ENCODE measurements around the gene FIP1L1.

Gene FIP1L1

DNA sequence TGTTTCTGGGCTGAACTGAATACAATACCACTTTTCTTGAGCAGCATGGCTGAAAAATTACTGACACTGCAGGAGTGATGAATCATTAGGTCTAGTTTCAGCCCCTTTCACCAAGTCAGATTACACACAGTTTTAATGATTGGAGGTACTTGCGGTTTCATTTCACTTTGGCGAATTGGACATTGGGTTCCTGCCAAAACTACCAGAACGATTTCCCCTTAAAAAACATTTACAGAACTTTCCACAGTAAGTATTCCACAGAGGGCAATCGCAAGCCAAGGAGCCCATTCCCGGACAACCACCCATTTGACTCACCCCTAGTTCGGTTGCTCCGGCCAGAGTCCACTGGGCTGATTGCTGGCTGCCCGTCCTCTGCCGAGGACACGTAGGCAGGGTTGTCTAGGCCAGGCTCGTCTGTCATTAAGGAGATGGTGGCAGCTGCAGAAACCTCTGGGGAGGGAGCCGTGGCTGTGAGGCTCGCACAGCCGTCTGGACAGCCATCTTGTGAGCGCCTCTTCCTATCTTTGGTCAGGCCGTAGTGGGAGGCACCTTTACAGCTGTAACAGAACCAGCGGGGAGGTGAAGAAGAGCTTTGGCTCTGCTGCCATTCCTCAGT is 130.3 kb downstream of the FIP1L1 start:
- DNase-seq = peak; percentile 78

DNA sequence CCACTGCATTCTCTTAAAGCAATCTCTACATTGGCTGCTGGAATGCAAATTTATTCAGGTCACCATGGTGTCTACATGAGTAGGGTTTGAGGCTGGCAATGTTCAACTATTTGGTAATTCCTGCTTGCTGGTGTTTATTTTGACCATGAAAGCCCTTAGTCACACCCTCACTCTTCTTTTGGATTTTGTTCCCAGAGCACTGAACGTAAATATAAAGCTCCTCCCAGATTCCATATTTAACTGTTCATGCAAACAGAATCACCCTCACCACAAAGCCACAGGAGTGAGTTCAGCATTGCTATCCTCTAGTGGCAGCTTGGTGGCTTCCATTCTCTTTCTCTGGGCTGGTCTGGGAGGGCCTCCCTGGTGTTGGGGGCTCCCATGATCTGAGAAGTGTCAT is 131.0 kb downstream of the FIP1L1 start:
- peak; percentile 28 for DNase-seq

DNA sequence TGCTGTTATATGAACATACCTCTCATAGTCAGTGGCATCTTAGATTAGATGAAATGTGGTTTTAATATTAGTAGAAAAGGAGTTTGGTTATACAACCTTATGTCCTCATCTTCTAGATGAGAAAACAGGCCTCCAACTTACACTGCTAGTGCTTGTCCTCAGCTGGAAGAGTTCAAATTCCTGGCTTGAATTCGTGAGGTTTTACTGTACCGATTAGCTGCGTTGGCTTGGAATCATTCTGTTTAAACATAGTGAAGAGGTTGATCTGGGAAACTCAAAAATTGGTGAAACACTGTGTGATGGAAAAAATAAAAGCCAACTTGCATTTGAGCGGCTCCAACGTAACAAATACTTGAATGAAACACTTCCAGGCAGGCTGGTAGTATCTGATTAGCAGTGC is 132.9 kb downstream of the FIP1L1 start:
- no peak for DNase-seq
